ENCODE results near the gene SYNGR4. TPM values are rescaled to one million over a fixed set of nuclear protein-coding genes. Genes with fewer than 3 reads are reported as not detected.

Gene SYNGR4
- total RNA-seq, 4 donors from 2014 or later, result not detected

- DNase-seq, result no peak
- H3K27me3 ChIP-seq, result peaks cover 25 to 44% of the 10 kb centered on the region in 2 donors
- intact Hi-C loops (cut with DNase I; ENCODE audit: low total_unique reads), result loop anchor here (10.0 kb wide), 1 partner anchor 48 kb away; the partner anchor contains the start of gene GRWD1
- no peak overlapping the region for H3K4me3 ChIP-seq
- no peaks in the 10 kb centered on the region for H3K9me3 ChIP-seq
- no peaks in the 10 kb centered on the region for H3K36me3 ChIP-seq
- TF ChIP-seq POLR2A (IDR thresholded peaks at IDR 0.05) (no peak), CTCF (IDR thresholded peaks at IDR 0.05) (no peak)
- H3K4me1 ChIP-seq, result peaks cover 0 to 7% of the 10 kb centered on the region in 2 donors
- H3K27ac ChIP-seq, result no peak overlapping the region
Observed at GRCh38 chr19:48396824-48397176, 32.6 kb downstream of the SYNGR4 start.

GRCh38 chr19:48397263-48398101, 33.3 kb downstream of the SYNGR4 start:
- TF ChIP-seq POLR2A (IDR thresholded peaks at IDR 0.05) (no peak), CTCF (IDR thresholded peaks at IDR 0.05) (no peak)
- Histone ChIP-seq H3K36me3 (no peaks in the 10 kb centered on the region), H3K4me1 (peaks cover 0 to 7% of the 10 kb centered on the region in 2 donors), H3K27ac (no peak overlapping the region), H3K27me3 (peaks cover 25 to 44% of the 10 kb centered on the region in 2 donors), H3K9me3 (no peaks in the 10 kb centered on the region), H3K4me3 (no peak overlapping the region)
- no peak for DNase-seq
- intact Hi-C loops (cut with DNase I; ENCODE audit: low total_unique reads), result loop anchor here (10.0 kb wide), 1 partner anchor 47 kb away; the partner anchor contains the start of gene GRWD1

GRCh38 chr19:48398102-48398374, 33.9 kb downstream of the SYNGR4 start:
- intact Hi-C loops (cut with DNase I; ENCODE audit: low total_unique reads), result loop anchor here (10.0 kb wide), 1 partner anchor 47 kb away; the partner anchor contains the start of gene GRWD1
- H3K9me3 ChIP-seq, result no peaks in the 10 kb centered on the region
- TF ChIP-seq POLR2A (IDR thresholded peaks at IDR 0.05) (no peak), CTCF (IDR thresholded peaks at IDR 0.05) (no peak)
- no peak for DNase-seq
- no peak overlapping the region for H3K27ac ChIP-seq
- peaks cover 0 to 7% of the 10 kb centered on the region in 2 donors for H3K4me1 ChIP-seq
- H3K4me3 ChIP-seq, result peak overlapping the region in 1 of 2 donors; percentile 11
- H3K36me3 ChIP-seq, result no peaks in the 10 kb centered on the region
- H3K27me3 ChIP-seq, result peaks cover 25 to 44% of the 10 kb centered on the region in 2 donors

- Histone ChIP-seq H3K27me3 (peaks cover 25 to 41% of the 10 kb centered on the region in 2 donors), H3K9me3 (no peaks in the 10 kb centered on the region), H3K27ac (no peak overlapping the region), H3K36me3 (no peaks in the 10 kb centered on the region), H3K4me3 (peak overlapping the region in 1 of 2 donors; percentile 20), H3K4me1 (peaks cover 0 to 4% of the 10 kb centered on the region in 2 donors)
- DNase-seq, result peak in 1 of 2 donors; percentile 51
- TF ChIP-seq CTCF (IDR thresholded peaks at IDR 0.05) (no peak), POLR2A (IDR thresholded peaks at IDR 0.05) (no peak)
- intact Hi-C loops (cut with DNase I; ENCODE audit: low total_unique reads), result loop anchor here (10.0 kb wide), 1 partner anchor 46 kb away; the partner anchor contains the start of gene GRWD1
Observed at GRCh38 chr19:48398375-48399235, 34.4 kb downstream of the SYNGR4 start.

All from uterus (tissue), 4 donors.